Ecto neural progenitor cell (in vitro differentiated cells): ENCODE results near the gene TXNDC16.

ENCODE experiments used
- DNase-seq: peaks from one replicate; pipeline ENCODE4 v3.0.0-alpha.2; 2018; ENCODE audit warnings: low spot score

The TXNDC16 gene

DNA sequence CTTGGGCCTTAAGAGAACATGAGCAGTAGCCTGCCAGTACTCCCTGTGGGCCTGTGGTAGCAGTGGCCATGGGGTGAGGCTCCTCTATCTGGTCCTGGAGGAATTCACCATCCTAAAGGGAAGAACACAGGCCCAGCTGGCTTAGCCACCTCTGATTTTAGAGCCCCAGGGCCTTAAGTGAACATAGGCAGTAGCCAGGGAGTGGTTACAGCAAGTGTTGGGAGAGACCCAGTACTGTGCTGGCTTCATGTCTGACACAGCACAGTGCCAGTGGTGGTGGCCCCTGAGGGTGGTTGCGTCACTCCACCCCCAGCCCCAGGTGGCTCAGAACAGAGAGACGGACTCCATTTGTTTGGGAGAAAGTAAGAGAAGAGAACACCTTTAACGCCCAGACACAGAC lies 105.1 kb downstream of the TXNDC16 start:
- no peak for DNase-seq

DNA sequence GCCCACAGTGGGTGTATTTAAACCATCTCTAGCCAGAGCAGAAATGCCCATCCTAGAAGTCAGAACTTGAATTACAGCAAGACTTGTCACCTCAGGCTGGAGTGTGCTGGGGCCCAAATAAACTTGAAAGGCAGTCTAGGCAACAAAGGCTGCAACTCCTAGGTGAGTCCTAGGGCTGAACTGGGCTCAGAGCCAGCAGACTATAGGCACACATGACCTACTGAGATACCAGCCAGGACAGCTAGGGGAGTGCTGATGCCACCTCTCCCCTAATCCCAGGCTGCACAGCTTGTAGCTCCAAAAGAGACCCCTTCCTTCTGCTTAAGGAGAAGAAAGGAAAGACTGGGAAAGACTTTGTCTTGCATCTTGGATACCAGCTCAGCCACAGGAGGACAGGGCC lies 106.0 kb downstream of the TXNDC16 start:
- no peak for DNase-seq

DNA sequence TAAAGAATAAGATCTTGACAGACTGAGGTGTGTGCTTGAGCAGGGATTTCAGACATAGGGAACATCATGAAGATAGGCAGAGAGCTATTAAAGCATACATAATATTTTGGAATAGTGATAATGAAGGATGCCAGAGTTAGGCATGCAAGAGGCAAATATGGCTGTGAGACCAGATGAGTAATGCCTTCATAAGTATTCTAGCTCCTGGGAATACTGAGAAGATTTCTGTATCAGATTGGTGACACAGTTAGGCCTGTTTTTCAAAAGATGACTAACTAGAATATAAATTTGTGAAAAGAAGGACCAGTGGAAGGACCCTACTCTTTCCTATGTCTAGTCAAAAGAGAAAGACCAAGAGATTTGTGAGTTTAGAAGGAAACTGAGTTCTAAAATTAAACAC lies 108.8 kb downstream of the TXNDC16 start:
- no peak for DNase-seq

GRCh38 chr14:52442602-52443001 lies 109.7 kb downstream of the TXNDC16 start:
- no peak for DNase-seq

DNA sequence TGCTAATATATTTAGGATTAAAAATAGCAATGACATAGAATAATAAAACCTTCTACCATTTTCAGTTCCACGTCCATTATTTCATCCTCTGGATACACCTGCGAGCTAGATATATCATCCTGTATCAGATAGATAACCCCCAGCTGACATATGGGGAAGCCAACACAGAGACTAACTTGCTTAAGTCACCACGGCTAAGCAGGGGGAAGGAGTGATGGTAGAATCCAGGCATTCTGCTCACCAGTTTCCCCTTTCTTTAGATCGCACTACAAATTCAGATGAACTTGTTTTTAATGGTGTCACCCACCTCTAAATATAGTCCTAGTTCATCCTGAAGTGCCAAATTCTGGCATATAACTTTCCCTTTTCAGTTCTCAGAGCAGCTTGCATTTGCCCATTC lies 110.1 kb downstream of the TXNDC16 start:
- no peak for DNase-seq

DNA sequence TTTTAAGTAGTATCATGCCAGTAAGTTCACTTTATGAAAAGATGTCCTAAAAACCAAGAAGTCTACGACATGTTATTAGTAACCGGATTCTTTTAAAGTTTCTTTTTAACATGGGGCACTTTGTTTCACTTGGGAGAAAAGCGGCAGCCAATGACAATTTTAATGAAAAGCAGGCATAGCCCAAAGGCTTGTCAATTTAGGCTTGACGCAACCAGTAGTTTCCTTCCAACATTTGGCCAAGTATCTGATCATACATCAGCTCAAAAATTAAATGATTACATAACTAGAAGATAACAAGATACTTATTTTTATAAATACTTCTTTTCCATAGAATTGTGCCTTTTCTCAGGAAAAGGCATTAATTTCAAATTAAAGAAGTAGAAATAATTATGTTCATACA lies 112.8 kb downstream of the TXNDC16 start:
- no peak for DNase-seq

- DNase-seq: no peak
Observed at GRCh38 chr14:52434955-52435354, 117.3 kb downstream of the TXNDC16 start.

DNA sequence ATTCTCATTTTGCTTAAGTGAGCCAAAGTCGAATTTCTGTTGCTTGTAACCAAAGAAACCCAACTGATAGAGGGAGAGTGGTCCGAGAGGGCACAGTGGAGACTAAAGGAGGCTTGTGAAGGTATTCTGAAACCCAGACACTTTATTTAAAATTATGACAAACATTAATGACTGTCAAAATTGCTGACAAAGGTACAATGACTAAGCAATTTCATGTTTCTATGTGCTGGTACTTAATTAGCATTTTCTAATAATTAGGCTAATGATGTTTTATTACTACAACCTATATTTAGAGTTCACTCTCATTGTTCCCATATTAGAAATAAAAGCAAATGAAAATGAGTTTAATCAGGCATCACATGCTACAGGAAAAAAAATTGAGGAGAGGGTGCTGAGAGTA lies 121.8 kb downstream of the TXNDC16 start:
- DNase-seq: no peak

DNA sequence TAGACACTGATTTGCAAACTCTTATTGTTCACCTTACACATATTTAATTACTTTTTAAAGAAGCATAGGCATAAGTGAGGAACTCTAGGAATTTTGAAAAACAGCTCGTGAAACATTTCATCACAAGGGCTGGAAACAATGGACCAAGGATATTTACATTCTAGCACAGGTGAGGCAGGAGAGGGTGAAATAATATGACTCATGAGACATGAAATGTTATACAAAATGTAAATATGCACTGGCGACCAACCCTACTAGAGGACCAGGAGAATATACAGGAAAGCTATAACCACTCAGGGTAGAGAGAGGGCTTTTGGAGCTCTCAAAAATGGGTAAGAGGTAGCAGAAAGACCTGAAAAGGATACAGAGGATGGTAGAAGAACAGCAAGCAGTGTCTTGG lies 122.9 kb downstream of the TXNDC16 start:
- no peak for DNase-seq

DNA sequence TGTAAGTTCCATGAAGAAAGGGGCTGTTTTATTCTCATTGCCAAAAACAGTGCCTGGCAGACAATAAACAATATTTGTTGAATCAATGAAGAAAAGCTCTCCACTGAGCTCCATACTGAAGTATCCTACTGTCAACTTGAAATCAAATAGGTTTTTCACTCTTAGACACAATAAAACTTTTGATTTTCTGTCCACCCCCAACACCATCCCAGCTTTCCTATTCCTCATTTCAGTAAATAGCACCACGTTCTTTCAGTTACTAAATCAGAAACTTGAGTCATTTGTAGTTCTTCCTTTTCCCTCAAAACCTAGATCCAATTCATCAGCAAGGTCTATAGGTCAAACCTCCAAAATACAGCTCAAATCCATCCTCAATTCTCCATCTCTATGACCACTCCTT lies 124.8 kb downstream of the TXNDC16 start:
- no peak for DNase-seq

DNA sequence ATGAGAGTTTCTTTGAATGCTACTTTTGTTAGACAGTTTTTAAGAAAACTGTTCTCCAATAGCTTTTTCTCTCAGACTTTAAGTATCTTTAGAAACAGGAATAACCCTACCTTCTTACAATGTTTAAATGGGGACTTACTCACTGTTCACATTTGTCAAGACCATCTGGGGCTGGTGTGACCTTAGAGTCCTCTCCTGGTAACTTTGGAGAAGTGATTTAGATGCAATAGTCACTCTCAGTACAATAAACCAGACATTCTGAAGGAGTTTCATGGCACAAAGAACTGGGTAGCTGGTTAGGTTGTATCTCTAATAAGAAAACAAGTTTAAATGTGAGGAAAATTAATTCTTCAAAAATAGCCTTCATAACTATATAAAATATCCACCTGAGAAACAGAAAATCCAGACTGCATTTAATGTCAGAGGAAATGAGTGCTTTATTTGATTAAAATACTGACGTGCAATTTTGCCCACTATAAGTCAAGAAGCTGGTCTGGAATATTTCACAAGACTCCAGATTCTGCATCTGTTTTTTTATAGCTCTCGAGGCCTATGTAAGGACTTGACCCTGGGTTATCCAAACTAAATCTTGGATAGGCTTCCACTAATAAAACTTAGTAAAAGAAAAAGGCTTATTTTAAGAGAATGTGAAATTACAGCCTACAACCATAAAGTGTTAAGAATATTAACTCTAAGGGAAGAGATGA lies 129.5 kb downstream of the TXNDC16 start:
- DNase-seq: no peak

GRCh38 chr14:52417139-52417538 lies 135.2 kb downstream of the TXNDC16 start:
- DNase-seq: no peak

- DNase-seq: no peak
Observed at GRCh38 chr14:52413729-52414408, 138.4 kb downstream of the TXNDC16 start.

DNA sequence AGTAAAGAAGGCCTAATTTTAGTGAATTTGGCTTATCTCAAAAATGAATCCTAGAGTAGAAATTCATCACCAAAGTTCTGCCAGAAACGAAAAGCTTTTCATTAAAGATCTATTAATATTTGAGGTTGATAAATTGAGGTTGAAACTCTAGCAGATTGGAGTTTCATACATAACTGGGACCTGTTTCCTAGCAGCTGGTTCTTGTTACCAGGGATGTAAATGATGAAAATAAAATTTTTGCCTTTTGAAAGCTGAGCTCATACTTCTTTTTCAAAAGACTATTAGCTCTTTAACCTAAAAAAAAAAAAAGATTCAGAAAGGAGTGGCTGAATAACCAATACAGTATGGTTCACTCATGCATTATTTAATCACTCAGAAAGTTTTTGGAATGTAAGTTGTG lies 139.9 kb downstream of the TXNDC16 start:
- DNase-seq: no peak

- DNase-seq: no peak
Observed at GRCh38 chr14:52405314-52405713, 147.0 kb downstream of the TXNDC16 start.

DNA sequence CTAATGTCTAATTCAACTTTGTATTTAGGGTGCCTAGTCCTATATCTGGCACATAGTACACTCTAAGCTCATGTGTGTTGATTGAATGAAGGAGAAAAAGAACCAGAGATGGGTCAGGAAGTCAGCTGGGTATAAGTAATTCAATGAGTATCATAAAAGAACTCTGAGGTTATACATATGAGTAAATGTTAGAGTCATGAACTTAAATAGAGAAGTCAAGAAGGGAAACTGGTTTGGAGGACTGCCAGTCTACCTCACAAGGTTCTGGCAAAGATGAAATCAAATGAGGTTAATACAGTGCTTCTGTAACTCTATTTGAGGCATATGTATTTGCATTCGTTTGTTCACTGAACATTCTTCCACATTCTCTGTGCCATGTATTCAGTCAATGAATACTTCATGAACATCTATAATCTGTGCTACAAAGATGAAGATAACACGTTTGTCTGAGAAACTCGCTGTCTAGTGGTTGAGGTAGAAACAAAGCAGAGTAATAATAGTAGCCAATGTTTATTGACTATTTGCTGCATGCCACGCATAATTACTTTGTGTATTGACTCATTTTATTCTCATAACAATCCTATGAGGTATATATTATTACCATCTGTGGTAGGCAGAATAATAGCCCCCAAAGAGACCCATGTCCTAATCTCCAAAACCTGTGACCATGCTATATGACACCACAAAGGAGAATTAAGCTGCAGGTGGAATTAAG lies 149.3 kb downstream of the TXNDC16 start:
- no peak for DNase-seq

DNA sequence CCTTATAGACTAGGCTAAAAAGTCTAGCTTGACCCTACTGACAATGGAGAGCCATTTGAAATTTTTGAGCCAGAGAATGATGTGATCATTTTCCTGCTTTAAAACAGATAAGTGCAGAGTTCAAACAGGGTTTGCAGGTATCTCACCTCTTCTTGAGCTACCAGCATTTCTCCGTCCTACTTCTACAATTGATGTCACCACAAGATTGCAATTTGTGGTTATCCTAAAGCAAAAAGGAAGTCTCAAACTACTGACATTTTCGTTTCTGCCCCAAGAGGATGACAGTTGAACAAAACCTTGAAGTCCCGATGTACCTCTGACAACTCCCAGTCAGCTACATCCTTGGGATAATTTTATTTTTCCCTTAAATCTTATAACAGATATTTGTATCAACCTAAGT lies 151.5 kb downstream of the TXNDC16 start:
- no peak for DNase-seq

- no peak for DNase-seq
Observed at GRCh38 chr14:52399921-52400595, 152.2 kb downstream of the TXNDC16 start.

DNA sequence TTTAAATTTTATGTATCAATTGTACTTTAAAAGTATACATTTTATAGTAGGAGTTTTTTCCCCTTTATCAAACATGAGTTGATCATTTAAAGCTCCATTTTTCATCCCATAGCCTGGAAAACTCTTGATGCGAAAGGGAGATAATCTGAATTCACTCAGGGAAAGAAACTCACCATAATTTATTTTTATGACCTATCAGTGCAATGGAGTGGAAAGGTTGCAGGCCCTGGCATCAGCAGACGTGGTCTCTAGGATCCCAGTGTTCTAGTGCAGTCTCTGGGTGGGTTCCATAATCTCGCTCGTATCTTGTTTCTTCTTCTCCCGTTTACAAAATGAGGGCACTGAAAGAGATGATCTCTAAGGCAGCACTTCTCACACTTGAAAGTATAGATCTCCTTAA lies 153.2 kb downstream of the TXNDC16 start:
- DNase-seq: no peak

DNA sequence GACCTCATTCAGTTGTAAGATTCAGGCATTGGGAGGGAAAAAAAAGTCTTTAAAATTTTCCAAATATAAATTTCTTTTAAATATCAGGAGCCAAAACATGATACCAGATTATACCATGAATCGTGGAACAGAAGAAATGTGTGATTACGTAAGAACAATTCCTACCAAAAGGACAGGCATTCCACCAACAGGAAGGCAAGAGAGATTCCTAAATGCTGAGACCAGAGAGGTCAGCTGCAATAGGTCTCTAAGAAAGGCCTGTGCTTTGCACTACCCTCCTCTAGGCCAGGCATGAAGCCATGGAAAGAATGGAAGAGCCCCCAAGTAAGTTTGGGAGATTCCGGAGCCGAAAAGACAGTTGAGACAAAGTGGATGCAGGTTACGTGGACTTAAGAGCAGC lies 154.5 kb downstream of the TXNDC16 start:
- DNase-seq: no peak

- no peak for DNase-seq
Observed at GRCh38 chr14:52395728-52396127, 156.6 kb downstream of the TXNDC16 start.

DNA sequence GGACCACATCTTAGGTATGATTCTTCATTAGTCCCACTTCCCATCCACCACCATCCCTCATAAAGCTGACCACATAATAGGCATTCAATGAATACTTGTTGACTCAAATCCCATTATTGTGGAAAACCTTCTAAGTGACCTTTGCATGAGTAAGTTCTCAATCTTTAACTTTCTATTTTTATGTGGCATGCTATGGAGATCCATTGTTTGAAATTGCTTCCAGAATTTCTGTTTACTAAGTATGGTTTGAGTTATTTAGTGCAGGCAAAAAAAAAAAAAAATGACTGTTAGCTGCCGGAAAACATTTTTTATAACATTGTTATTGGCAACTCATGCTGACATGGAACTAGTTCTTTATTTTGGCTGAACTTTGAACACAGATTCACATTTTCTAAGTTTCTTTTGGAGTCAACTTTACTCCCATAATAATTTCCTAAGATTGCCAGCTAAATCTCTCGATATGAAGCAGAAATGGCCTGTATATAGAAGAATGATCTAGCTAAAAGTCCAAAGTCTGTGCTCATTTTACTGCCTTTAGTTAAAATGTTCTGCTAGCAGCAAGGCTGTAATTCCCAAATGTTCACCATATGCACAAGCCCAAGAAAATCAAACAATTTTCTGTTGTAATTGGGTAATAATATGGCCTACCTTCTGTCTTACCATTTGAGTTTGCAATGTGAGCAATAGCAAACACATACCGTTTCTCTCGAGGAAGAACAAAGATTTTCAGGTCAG lies 160.3 kb downstream of the TXNDC16 start:
- no peak for DNase-seq
